IMR-90 (cell line): ENCODE measurements around the gene KLHDC7B.
"Not testable (repeated sequence)": the region's sequence is repeated elsewhere in the genome, so short reads cannot be mapped to it uniquely, and the experiment has no call there.

ENCODE experiments used
- CEBPB ChIP-seq: IDR thresholded peaks from 2 replicates; pipeline ENCODE4 v1.6.1; 2012; ENCODE audit warnings: low read depth, low read length, improper control_type of control experiment
- CHD1 ChIP-seq: IDR thresholded peaks from 2 replicates; pipeline ENCODE4 v1.6.1; 2012; ENCODE audit warnings: low read depth, low read length, improper control_type of control experiment

- not testable (repeated sequence) for TF ChIP-seq CEBPB, CHD1
Measured at GRCh38 chr22:50520184-50520583, 25.5 kb upstream of the KLHDC7B start.
